ENCODE results near the gene ZBTB8A.
A peak's percentile ranks its signal among the peaks of the same experiment; 100 is the strongest.
"Not testable (repeated sequence)": the region's sequence is repeated elsewhere in the genome, so short reads cannot be mapped to it uniquely, and the experiment has no call there.

Gene ZBTB8A

GRCh38 chr1:32539584-32540571 lies 651 bp downstream of the ZBTB8A start:
- no peak for DNase-seq

- no peak for DNase-seq
Measured at GRCh38 chr1:32540605-32541004, 1.4 kb downstream of the ZBTB8A start.

DNA sequence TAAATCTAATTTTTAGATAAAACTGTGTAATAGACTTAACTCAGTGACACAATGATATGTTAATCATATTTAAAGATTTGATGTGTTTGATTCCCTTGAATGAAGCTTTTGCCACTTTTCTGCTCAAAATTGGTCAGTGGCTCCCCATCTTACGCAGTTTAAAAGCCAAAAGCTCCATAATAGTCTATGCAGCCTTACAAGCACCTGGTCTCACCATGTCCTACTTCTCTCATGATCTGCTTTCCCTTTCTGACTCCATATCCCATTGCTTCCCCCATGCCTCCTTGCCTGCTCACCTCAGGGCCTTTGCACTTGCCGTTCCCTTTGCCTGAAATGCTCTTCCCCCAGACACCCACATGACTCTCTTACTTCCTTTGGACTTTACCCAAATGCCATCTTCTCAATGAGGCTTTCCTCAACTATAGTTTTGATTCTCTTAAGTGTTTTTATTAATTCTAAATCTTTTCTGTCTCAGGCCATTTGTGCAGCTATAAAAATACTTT lies 1.9 kb downstream of the ZBTB8A start:
- no peak for DNase-seq

DNA sequence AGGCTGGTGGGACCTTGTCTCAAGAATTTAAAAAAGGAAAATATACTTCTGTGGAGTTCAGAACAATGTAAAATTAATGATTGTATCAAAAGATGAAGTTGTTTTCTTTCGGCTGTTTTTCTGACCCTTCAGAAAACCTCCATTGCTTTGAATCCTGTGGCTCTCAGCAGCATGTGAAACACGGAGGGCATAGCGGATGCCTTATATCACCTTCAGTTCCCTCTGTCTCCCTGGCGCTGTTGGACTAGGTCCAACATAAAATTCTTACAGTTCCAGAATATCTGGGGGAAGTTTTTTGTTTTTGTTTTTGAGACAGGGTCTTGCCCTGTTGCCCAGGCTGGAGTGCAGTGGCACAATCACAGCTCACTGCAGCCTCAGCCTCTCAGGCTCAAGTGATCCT lies 7.4 kb downstream of the ZBTB8A start:
- DNase-seq = no peak

DNA sequence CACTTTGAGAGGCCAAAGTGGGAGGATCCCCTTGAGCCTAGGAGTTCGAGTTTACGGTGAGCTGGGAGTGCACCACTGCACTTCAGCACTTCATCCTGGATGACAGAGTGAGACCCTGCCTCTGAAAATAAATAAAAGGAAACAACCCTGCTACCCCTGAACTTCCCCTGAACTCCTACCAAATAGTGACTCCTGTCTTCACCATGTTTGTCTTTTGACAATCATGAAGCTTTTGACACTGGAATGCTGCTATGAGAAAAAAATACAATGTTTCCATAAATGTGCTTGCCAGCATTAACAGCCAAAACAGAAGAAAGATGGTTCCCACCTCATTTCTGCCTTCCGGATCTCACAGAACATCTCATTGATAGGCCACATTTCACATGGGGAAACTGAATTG lies 10.4 kb downstream of the ZBTB8A start:
- no peak for DNase-seq

GRCh38 chr1:32554288-32554687 lies 15.1 kb downstream of the ZBTB8A start:
- no peak for DNase-seq

GRCh38 chr1:32557035-32557434 lies 17.8 kb downstream of the ZBTB8A start:
- not testable (repeated sequence) for DNase-seq

GRCh38 chr1:32557812-32558211 lies 18.6 kb downstream of the ZBTB8A start:
- DNase-seq = no peak

DNA sequence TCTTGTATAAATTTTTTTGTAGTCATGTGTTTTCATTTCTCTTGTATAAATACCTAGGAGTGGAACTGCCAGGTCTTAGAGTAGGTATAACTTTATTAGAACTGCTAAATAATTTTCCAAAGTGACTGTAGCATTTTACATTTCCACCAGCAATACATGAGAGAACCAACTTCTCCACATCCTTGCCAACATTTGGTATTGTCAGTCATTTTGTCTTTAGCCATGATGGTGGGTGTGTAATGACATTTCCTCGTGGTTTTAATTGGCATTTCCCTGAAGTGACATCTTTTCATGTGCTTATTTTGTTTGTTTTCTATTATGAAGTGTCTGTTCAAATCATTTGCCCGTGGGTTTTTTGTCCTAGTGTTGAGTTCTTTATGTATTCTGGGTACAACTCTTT lies 29.7 kb downstream of the ZBTB8A start:
- DNase-seq = no peak

- DNase-seq = no peak
Measured at GRCh38 chr1:32580348-32581017, 41.3 kb downstream of the ZBTB8A start.

- no peak for DNase-seq
Measured at GRCh38 chr1:32592943-32593342, 53.7 kb downstream of the ZBTB8A start.

- DNase-seq = no peak
Measured at GRCh38 chr1:32600034-32600433, 60.8 kb downstream of the ZBTB8A start.

GRCh38 chr1:32605711-32606424 lies 66.6 kb downstream of the ZBTB8A start:
- no peak for DNase-seq

GRCh38 chr1:32606565-32607371 lies 67.5 kb downstream of the ZBTB8A start:
- no peak for DNase-seq

DNA sequence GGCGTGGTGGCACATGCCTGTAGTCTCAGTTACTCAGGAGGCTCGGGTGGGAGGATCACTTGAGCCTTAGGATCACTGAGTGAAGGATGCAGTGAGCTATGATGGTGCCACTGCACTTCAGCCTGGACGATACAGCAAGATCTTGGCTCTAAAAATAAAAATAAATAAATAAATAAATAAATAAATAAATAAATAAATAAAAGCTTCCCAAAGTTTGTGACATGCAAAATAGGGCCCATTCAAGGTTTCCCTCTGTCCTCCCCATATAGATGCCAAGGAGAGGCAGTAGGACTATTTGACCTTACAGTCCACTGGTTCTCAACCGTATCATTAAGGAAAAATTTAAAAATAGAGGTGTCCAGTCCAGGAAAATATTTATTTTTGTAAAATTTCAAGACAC lies 70.0 kb downstream of the ZBTB8A start:
- no peak for DNase-seq

DNA sequence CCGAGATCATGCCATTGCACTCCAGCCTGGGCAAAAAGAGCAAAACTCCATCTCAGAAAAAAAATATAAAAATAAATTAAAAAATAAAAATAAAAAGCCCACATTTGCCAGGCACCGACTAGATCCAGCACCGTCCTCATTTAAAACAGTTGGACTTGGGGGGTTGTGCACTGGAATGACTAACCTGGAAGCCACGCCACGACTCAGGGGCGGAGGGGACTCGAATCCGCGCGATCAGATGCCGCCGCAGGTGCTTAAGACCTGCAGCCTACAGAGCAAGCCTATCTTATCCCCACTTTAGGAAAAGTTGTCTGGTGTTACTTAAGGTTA lies 72.6 kb downstream of the ZBTB8A start:
- no peak for DNase-seq

GRCh38 chr1:32612189-32612881 lies 73.1 kb downstream of the ZBTB8A start:
- DNase-seq = peak; percentile 20

- DNase-seq = no peak
Measured at GRCh38 chr1:32613472-32613871, 74.2 kb downstream of the ZBTB8A start.

GRCh38 chr1:32618673-32619221 lies 79.5 kb downstream of the ZBTB8A start:
- no peak for DNase-seq

GRCh38 chr1:32619701-32620485 lies 80.7 kb downstream of the ZBTB8A start:
- DNase-seq = no peak

DNA sequence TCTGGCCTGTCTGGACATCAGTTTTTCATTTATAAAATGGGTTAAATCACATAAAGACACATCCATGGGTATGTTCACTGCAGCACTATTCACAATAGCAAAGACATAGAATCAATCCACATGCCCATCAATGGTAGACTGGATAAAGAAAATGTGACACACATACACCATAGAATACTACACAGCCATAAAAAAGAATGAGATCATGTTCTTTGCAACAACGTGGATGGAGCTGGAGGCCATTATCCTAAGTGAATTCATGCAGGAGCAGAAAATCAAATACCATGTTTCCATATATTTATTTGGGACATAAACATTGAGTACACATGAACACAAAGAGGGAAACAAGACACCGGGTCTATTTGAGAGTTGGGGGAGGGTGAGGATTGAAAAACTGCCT lies 83.0 kb downstream of the ZBTB8A start:
- DNase-seq = no peak

Measured in NCI-H1417 treated with DMSO at 0.1 percent for 48 hours (cell line).